ENCODE data around the gene EP400.
"Not testable (repeated sequence)": the region's sequence is repeated elsewhere in the genome, so short reads cannot be mapped to it uniquely, and the experiment has no call there.

EP400 gene

DNA sequence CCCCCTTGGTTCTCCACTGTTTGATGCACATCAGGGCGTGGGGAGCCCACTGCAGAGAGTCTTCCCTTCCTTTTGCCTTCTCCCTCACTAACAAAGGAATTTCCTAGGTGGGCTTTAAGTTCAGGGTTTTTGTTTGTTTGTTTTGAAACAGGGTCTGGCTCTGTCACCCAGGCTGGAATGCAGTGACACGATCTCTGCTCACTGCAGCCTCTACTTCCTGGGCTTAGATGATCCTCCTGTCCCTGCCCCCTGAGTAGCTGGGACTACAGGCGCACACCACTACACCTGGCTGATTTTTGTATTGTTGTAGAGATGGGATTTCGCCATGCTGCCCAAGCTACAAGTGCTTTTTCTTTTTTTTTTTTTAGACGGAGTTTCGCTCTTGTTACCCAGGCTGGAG is 33.8 kb downstream of the EP400 start:
- no peak for DNase-seq (ENCODE audit: insufficient read length, low spot score)
- FAIRE-seq, result no peak

DNA sequence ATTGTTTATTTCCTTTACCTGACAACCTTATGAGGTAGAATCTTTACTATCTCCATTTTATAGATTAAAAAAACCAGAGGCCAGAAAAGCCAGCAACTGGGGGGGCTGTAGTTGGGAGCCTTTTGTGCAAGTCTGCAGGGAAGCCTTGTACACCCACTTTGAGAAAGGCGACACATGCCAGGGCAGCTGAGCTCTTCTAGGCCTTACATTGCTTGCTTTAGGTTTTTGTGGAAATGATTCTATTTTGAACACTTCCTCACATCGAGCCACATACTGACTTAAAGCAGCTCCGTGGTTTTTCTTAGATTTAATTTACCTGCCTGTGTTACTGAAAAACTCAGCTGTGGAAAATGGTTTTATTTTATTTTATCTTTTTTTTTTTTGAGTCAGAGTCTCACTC is 34.6 kb downstream of the EP400 start:
- DNase-seq (ENCODE audit: insufficient read length, low spot score) (no peak), FAIRE-seq (no peak)

DNA sequence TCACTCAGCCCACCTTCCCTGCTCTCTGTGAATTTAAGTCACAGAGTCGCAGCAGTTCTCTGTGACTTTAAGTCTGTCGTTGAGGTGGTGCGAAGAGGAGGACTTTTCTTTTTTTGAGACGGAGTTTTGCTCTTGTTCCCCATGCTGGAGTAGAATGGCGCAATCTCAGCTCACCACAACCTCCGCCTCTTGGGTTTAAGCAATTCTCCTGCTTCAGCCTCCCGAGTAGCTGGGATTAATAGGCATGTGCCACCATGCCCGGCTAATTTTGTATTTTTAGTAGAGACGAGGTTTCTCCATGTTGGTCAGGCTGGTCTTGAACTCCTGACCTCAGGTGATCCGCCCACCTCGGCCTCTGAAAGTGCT is 35.8 kb downstream of the EP400 start:
- DNase-seq (ENCODE audit: insufficient read length, low spot score); FAIRE-seq: not testable (repeated sequence)

DNA sequence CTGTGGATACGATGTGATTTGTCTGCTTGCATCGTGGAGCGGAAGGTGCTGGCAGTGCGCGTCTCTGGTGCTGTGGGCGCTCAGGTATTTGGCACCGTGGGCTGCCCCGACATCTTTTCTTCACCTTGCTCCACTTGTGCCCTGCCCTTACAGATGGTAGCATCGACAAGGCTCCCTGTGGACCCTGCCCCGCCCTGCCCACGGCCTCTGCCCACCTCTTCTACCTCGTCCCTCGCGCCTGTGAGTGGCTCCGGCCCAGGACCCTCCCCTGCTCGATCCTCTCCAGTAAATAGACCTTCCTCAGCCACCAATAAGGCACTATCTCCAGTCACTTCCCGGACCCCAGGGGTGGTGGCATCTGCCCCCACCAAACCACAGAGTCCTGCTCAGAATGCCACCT is 36.6 kb downstream of the EP400 start:
- FAIRE-seq (no peak), DNase-seq (ENCODE audit: insufficient read length, low spot score) (no peak)

DNA sequence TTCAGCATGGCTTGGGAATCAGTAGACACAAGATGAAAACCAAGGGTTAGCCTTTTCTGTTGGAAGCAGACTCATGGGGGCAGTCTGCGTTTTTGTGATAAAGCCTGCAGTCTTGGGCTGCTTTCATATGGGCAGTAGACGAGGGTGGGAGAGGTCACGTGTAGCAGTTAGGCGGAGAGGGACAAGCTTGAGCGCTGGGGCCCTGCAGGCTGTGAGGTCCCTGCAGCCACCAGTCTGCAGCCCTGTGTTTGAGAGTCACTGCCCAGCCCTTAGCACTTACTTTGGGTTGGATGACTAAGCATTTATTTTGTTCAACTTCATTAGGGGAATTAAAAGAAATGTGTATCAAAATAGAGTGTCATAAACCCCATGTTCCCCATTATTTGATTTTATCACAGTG is 37.2 kb downstream of the EP400 start:
- FAIRE-seq (no peak), DNase-seq (ENCODE audit: insufficient read length, low spot score) (no peak)

DNA sequence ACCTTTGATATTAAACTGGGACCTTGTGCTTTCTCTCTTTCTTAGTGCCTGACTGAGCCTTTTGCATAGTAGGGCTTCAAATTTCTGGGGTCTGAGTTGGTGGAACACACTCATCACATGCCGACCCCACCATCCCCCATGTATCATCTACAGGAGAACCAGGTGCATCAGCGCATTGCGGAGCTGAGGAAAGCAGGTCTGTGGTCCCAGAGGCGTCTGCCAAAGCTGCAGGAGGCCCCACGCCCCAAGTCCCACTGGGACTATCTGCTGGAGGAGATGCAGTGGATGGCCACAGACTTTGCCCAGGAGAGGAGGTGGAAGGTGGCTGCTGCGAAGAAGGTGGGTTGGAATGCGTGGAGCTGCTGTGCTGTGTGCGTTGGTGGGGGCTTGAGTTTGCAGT is 37.8 kb downstream of the EP400 start:
- no peak for DNase-seq (ENCODE audit: insufficient read length, low spot score)
- no peak for FAIRE-seq

DNA sequence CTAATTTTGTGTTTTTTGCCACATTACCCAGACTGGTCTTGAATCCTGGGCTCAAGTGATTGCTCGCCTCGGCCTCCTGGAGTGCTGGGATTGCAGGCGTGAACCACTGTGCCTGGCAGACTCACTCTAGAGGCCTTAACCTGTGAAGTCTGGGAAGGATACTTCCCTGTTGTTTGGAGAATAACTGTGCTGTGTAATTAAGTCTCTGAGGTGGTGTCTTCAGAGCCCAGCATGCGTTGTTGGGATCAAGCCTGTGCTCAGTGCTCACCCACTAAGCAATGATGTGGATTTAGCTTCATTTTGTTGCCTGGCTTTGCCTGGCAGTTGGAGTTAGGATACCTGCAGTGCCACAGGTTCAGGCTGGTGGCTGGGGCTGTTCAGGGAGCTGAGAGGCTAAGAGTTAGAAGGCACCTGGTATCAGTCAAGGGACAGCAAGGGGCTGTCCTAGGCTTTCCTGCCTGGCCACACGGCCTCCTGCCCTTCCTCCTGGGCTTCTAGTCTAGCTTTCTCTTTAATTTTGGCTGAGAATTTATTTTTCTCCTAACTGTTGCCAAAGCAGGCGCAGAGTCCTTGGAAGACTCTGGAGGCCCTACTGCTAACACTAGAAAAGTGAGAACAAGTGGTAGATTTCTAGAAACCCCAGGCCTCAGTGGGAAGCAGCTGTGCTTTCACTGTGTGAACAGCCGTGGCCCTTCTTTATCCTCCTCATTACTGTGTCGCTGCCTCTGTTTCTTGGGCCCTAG is 38.5 kb downstream of the EP400 start:
- no peak for FAIRE-seq
- no peak for DNase-seq (ENCODE audit: insufficient read length, low spot score)

DNA sequence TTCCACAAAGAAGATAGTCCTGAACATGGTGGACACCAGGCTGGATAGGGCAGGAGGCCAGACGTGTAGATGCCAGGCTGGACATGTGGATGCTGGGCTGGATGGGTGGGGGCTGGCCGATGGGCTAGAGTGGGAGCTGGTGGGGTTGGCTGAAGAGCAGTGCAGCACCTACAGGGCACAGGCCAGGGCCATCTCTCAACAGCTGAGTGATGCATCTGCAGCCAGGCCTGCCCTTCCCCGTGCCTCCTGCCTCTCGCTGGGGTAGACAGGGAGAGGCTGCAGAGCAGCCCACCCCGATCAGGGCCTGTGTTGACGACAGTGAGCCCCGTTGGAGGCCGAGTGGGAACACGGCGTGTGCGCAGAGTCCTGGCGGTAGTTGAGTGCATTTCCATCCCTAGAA is 39.3 kb downstream of the EP400 start:
- FAIRE-seq (no peak), DNase-seq (ENCODE audit: insufficient read length, low spot score) (no peak)

DNA sequence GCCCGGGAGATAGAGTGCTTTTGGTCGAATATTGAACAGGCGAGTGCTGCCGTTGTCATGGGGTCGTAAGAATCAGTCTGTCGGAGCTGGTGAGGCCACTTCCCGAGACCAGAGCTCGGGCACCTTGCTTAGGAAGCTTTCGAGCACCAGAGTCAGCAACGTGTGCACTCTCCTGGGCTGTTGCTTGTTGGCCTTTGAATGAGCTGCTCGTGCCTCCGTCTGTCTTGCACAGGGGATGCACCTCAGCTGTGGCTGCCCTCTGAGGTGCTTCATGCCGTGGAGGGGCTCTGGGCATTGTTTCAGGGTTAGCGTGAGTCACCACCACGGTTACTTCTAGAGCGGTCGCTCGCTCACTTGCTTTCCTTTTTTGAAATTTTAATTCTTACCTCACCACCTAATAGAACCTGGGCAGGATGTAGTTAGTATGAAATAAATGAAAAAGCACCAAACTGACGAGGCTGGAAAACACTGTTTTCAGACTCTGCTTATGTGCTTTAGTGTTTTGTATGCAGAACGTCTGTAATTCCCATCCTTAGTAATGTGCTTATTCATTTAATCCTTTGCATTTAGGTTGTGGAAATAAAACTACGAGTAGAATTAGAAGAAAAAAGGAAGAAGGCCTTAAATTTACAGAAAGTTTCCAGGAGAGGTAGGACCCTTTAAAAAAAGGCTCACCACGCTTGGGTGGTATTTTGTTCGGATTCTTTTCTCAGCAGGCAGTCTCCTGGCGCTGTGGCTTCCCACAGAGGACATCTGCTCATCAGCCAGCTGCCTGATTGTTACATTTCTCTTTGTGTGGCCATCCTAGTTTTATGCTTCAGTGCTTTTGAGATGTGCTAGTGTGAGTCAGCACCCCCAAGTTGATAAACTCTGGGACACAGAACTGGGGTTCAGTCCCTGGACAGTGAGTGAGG is 40.6 kb downstream of the EP400 start:
- FAIRE-seq, result no peak
- DNase-seq (ENCODE audit: insufficient read length, low spot score), result no peak

DNA sequence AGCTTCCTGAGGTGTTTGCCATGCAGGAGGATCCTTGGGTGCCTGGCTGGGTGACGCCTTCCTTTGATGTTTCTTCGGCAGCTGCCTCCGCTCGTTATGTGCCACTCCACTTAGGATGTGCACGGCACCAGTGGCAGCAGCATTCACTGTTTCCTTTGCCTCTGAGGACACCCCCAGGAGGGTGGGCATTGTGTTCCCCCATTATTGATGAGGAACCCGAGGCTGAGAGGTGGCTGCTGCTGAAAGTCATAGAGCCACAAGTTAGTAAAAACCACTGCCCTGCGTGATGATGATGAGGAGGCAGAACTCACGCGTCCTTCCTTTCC is 41.2 kb downstream of the EP400 start:
- FAIRE-seq (no peak), DNase-seq (ENCODE audit: insufficient read length, low spot score) (no peak)

DNA sequence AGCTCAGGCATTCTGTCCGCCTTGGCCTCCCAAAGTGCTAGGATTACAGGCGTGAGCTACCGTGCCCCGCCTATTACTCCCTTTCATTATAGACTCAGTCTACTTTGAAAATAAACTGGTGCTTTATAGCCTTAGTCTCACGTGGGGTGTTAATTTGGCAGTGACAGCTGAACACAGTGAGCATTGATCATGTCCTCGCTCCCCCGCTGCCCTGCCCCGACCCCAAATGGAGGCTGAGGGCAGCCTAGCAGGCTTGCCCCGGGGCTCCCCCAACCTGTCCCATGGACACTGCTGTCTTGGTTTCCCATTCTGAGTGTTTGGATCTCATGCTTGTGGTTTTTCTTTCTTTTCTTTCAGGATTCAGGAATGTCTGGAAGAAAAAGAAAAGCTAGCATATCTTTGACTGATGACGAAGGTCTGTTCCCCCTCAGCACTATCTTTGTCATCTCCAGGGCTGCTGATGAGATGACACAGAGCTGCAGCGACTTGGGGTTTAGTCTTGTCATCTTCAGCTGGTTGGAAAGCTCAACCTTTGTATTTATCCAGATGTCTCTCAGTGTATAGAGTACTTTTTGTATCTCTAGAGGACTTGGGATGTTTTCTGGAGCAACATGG is 42.2 kb downstream of the EP400 start:
- no peak for DNase-seq (ENCODE audit: insufficient read length, low spot score)
- no peak for FAIRE-seq

DNA sequence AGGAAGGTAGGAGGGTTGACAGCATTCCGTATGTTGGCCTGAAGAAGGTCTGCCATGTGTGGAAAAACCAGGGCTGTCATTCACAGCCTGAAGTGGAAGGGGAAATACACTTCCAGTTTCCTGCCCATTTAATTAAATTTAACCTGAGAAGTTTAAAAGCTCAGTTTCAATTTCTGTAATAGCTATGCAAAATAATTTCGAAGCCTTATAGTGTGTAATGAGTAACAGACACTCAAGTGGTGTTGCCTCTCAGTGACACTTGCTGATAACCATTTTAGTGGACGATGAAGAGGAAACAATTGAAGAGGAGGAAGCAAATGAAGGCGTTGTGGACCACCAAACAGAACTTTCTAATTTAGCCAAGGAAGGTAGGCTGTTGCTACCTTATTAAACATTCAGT is 44.8 kb downstream of the EP400 start:
- DNase-seq (ENCODE audit: insufficient read length, low spot score) (no peak), FAIRE-seq (no peak)

DNA sequence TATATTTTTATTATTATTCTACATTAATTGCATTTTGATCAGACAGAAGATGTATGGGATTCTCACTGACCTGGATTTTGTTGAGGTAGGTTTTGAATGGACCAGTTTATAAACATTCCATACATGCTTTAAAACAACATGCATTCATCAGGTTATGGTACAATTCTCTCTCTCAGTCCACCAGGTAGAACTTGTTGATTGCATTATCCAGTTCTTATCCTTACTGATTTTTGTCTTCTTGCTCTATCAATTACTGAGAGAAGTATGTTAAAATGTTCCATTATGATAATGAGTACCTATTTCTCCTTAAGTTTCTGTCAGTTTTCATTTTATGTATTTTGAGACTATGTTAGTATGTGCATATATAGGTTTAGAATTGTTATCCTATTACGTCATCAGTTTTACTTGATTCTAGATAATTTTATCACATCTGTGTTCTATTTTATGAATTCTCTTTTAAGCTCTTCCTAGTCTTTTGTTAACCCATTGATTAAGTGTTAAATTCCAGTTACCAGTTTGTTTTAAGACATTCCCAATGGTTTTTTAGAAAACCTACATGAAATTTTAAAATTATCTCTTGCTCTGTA is 50.6 kb downstream of the EP400 start:
- DNase-seq (ENCODE audit: insufficient read length, low spot score) (no peak), FAIRE-seq (no peak)

DNA sequence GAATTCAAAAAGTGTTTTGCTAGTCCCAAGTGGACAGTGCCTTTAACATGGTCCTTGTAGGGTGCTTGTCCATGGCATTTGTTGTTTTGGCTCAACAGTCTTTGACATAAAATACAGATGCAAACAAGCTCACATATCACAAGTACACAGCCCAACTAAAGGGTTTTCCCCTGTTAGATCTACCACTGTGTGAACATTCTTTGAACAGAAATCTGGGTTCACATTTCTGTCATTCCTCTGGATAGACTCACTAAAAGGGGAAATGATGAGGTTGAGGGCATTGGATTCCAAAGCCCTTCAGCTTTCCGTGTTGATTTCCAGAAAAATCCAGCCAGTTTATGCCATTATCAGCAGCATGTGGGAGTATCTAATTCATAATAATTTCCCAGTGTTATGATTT is 54.1 kb downstream of the EP400 start:
- DNase-seq (ENCODE audit: insufficient read length, low spot score) (peak; percentile 41), FAIRE-seq (no peak)

DNA sequence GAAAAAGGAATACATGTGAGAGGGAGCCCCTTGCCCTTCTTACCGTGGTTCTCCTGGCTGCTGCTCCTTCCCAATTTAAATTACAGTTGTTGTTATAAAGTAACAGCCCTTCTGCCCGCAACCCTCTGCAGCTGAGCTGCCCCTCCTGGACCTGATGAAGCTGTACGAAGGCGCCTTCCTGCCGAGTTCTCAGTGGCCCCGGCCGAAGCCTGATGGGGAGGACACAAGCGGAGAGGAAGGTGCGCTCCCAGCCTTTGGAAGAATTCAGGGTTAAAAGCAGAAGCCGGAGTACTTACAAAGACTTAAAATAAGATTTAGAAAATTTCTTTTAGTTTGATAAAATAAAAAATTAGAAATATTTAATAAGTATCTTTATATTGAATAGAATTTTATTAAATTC is 55.2 kb downstream of the EP400 start:
- no peak for DNase-seq (ENCODE audit: insufficient read length, low spot score)
- FAIRE-seq, result no peak

DNA sequence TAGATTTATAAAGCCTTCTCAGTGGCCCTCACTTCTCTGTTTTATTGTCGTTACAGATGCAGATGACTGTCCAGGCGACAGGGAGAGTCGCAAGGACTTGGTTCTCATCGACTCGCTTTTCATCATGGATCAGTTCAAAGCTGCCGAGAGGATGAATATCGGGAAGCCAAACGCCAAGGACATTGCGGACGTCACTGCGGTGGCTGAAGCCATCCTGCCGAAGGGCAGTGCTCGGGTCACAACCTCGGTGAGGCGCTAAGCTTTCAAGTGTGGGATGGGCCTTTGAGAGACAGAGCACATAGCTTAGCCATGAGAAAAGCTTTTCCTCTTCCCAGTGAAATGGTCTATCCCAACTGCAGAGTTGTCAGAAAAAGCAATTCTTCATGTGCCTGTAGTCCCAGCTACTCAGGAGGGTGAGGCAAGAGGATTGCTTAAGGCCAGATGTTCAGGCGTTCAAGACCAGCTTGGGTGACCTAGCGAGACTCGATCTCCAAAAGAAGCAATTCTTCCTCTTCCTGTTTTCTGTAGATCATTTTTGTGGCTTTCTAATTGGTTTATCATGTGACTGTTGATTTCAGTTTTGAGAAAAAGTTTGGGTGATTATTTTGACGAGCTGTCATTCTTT is 56.4 kb downstream of the EP400 start:
- DNase-seq (ENCODE audit: insufficient read length, low spot score) (no peak), FAIRE-seq (no peak)

DNA sequence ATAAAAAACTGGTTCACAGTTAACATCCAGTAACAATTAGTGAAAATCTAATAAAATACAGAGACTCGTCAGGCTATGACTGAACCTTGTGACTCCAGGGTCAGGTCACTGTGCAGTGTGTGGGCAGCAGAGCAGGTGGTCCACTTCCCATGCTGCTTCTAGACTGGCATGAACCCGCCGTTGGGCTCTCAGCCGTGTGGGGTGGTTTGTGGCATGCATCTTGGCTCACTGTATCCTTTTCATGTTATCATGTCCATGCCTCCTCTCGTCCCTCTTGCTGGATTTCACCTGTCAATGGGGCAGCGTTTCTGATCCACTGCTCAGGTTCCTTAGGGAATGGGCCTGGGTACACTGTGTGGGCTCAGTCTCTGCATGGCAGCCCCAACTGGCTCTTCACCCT is 57.3 kb downstream of the EP400 start:
- DNase-seq (ENCODE audit: insufficient read length, low spot score), result no peak
- FAIRE-seq, result no peak

DNA sequence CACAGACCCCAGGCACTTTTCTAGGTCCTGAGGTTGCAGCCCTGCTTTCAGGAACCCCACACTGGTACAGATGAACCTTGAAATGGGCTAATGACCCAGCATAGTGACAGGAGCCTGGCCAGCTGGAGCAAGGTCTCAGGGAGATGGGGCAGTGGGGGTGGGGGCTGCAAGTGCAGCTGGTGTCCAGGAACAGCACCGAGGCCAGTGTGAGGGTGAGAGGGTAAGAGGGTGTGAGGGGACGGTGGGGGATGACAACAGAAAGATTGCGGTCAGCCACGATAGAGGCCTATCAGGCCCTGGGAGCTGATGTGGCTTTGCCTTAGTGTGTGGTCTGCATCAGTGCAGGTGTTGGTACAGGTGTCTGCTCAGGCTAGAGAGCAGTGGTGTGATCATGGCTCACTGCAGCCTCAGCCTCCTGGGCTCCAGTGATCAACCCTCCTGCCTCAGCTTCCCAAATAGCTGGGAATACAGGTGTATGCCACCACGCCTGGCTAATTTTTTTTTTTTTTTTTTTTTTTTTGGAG is 59.7 kb downstream of the EP400 start:
- FAIRE-seq, result no peak

DNA sequence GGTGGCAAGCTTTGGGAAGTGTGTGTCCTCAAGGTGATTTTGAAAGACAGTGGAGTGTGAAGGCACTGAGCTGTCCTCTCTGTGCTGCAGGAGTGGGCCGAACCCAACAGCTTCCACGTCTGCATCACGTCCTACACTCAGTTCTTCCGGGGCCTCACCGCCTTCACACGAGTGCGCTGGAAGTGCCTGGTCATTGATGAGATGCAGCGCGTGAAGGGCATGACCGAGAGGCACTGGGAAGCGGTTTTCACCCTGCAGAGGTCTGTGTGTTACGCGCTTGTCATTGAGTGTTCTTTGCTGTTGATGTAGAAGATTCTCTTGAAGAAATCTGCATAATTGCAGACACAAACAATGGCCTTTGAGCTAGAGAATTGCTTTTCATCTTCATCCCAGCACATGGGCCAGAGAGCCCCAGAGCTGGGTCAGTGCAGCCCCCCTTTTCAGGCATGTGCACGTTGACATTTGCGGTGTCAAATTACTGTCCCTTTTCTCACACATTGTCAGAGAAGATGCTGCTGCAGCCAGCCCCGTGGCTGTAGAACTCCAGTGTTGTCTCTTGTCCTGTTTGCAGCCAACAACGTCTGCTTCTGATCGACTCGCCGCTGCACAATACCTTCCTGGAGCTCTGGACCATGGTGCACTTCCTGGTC is 63.3 kb downstream of the EP400 start:
- no peak for FAIRE-seq
- no peak for DNase-seq (ENCODE audit: insufficient read length, low spot score)

More for the DNA sequence above, 59.7 kb downstream of the EP400 start:
- DNase-seq (ENCODE audit: insufficient read length, low spot score), result no peak

Measured in HTR-8/SVneo (cell line).